Neural cell (in vitro differentiated cells): Measurements from ENCODE around the gene RBPJL.

Source experiments
- EP300 ChIP-seq: fragments of 450-650 bp; conservative IDR thresholded peaks from 2 replicates; pipeline ENCODE4 v1.6.1; 2014; ENCODE audit warnings: antibody characterized with exemption, mild to moderate bottlenecking, moderate library complexity; ENCODE audit not compliant: poor library complexity, severe bottlenecking
- EZH2 ChIP-seq: fragments of 200-600, 300-800 bp; shearing (Covaris generic), sonication (generic); IDR thresholded peaks from 2 replicates; pipeline ENCODE4 v1.6.1; 2014; ENCODE audit warnings: antibody characterized with exemption, low read length, borderline replicate concordance, mild to moderate bottlenecking; ENCODE audit not compliant: insufficient read depth, poor library complexity, severe bottlenecking
- MXI1 ChIP-seq: fragments of 450-650 bp; conservative IDR thresholded peaks from 2 replicates; pipeline ENCODE4 v1.6.1; 2014; ENCODE audit warnings: antibody characterized with exemption, mild to moderate bottlenecking; ENCODE audit not compliant: poor library complexity, severe bottlenecking
- POLR2AphosphoS5 ChIP-seq: IDR thresholded peaks from 2 replicates; pipeline ENCODE4 v1.6.1; 2012
- RAD21 ChIP-seq: fragments of 450-650 bp; conservative IDR thresholded peaks from 2 replicates; pipeline ENCODE4 v1.6.1; 2014; ENCODE audit warnings: antibody characterized with exemption, mild to moderate bottlenecking, moderate library complexity
- TAF1 ChIP-seq: IDR thresholded peaks from 2 replicates; pipeline ENCODE4 v1.6.1; 2012; ENCODE audit warnings: low read depth
- TF ChIP-seq, protein P1 (sequence below): fragments of 450-650 bp; IDR thresholded peaks from 2 replicates; pipeline ENCODE4 v1.5.1; 2014; ENCODE audit warnings: antibody characterized with exemption, mild to moderate bottlenecking, moderate library complexity; ENCODE audit not compliant: poor library complexity, severe bottlenecking
- TF ChIP-seq, protein P2 (sequence below): IDR thresholded peaks from 2 replicates; pipeline ENCODE4 v1.6.1; 2012; ENCODE audit warnings: borderline replicate concordance

DNA sequence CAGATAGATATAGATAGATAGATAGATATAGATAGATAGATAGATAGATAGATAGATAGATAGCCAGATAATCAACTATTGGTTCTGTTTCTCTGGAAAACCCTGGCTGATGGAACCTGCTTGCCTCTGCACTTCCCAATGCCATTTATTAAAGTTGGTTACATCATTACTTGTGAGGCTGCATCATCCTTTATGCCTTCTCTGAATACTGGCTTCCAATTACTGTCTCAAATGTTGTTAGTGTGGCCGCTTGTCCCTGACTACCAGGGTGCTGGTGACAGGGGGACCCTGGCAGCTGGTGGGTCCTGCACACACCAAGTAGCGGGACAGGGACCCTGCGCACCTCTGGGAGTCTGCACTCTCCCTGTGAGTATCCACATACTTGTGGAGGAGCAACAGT lies 48.4 kb upstream of the RBPJL start:
- TF ChIP-seq, protein P1, sequence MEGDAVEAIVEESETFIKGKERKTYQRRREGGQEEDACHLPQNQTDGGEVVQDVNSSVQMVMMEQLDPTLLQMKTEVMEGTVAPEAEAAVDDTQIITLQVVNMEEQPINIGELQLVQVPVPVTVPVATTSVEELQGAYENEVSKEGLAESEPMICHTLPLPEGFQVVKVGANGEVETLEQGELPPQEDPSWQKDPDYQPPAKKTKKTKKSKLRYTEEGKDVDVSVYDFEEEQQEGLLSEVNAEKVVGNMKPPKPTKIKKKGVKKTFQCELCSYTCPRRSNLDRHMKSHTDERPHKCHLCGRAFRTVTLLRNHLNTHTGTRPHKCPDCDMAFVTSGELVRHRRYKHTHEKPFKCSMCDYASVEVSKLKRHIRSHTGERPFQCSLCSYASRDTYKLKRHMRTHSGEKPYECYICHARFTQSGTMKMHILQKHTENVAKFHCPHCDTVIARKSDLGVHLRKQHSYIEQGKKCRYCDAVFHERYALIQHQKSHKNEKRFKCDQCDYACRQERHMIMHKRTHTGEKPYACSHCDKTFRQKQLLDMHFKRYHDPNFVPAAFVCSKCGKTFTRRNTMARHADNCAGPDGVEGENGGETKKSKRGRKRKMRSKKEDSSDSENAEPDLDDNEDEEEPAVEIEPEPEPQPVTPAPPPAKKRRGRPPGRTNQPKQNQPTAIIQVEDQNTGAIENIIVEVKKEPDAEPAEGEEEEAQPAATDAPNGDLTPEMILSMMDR: no peak
- TF ChIP-seq TAF1 (no peak), EZH2 (no peak), POLR2AphosphoS5 (no peak), RAD21 (no peak), EP300 (no peak), MXI1 (no peak)
- TF ChIP-seq, protein P2, sequence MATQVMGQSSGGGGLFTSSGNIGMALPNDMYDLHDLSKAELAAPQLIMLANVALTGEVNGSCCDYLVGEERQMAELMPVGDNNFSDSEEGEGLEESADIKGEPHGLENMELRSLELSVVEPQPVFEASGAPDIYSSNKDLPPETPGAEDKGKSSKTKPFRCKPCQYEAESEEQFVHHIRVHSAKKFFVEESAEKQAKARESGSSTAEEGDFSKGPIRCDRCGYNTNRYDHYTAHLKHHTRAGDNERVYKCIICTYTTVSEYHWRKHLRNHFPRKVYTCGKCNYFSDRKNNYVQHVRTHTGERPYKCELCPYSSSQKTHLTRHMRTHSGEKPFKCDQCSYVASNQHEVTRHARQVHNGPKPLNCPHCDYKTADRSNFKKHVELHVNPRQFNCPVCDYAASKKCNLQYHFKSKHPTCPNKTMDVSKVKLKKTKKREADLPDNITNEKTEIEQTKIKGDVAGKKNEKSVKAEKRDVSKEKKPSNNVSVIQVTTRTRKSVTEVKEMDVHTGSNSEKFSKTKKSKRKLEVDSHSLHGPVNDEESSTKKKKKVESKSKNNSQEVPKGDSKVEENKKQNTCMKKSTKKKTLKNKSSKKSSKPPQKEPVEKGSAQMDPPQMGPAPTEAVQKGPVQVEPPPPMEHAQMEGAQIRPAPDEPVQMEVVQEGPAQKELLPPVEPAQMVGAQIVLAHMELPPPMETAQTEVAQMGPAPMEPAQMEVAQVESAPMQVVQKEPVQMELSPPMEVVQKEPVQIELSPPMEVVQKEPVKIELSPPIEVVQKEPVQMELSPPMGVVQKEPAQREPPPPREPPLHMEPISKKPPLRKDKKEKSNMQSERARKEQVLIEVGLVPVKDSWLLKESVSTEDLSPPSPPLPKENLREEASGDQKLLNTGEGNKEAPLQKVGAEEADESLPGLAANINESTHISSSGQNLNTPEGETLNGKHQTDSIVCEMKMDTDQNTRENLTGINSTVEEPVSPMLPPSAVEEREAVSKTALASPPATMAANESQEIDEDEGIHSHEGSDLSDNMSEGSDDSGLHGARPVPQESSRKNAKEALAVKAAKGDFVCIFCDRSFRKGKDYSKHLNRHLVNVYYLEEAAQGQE: no peak
